ENCODE results near the gene CEP85L.

GRCh38 chr6:118679327-118679901, 28.0 kb upstream of the CEP85L start:
- TF ChIP-seq EZH2 (IDR thresholded peaks at IDR 0.05; ENCODE audit: insufficient read depth, poor library complexity, severe bottlenecking) (no peak), EZH2phosphoT487 (IDR thresholded peaks at IDR 0.05; ENCODE audit: insufficient read depth, low read depth) (no peak)
